HEK293T (cell line): ENCODE data around the gene LHX2.

Experiments used
- ELF4 ChIP-seq: fragments of 450-650 bp; IDR thresholded peaks from 2 replicates; pipeline ENCODE4 v1.6.1; 2017; ENCODE audit warnings: antibody characterized with exemption
- FOXA1 ChIP-seq: fragments of 450-650 bp; IDR thresholded peaks from 2 replicates; pipeline ENCODE4 v1.6.1; 2016; ENCODE audit warnings: mild to moderate bottlenecking
- FOXM1 ChIP-seq: fragments of 450-650 bp; IDR thresholded peaks from 2 replicates; pipeline ENCODE4 v1.6.1; 2017; ENCODE audit warnings: mild to moderate bottlenecking, borderline replicate concordance
- HDGF ChIP-seq: fragments of 450-650 bp; IDR thresholded peaks from 2 replicates; pipeline ENCODE4 v1.6.1; 2017; ENCODE audit warnings: antibody characterized with exemption, borderline replicate concordance

- TF ChIP-seq FOXA1 (no peak), ELF4 (no peak), HDGF (no peak), FOXM1 (no peak)
Observed at GRCh38 chr9:124030969-124031451, 19.4 kb downstream of the LHX2 start.
